Glutamatergic neuron (in vitro differentiated cells): ENCODE results near the gene RBFOX2. TPM values are rescaled to one million over a fixed set of nuclear protein-coding genes. Genes with fewer than 3 reads are reported as not detected.

Experiments used
- DNase-seq: peaks from one replicate; pipeline ENCODE4 v3.0.0; 2022
- H3K27ac Mint-ChIP-seq: one replicate; pipeline ENCODE4 v1.8.0; 2020; ENCODE audit warnings: mild to moderate bottlenecking, mixed read lengths, inconsistent platforms; ENCODE audit not compliant: unreplicated experiment
- H3K27me3 Mint-ChIP-seq: one replicate; pipeline ENCODE4 v1.8.0; 2020; ENCODE audit warnings: mild to moderate bottlenecking, moderate library complexity, mixed read lengths, inconsistent platforms; ENCODE audit not compliant: unreplicated experiment
- H3K36me3 Mint-ChIP-seq: one replicate; pipeline ENCODE4 v1.8.0; 2020; ENCODE audit warnings: mild to moderate bottlenecking, mixed read lengths, inconsistent platforms; ENCODE audit not compliant: unreplicated experiment
- H3K4me1 Mint-ChIP-seq: one replicate; pipeline ENCODE4 v1.8.0; 2020; ENCODE audit warnings: mild to moderate bottlenecking, low read depth, mixed read lengths, inconsistent platforms; ENCODE audit not compliant: unreplicated experiment
- H3K4me3 Mint-ChIP-seq: one replicate; pipeline ENCODE4 v1.8.0; 2020; ENCODE audit warnings: mild to moderate bottlenecking, mixed read lengths, inconsistent platforms; ENCODE audit not compliant: unreplicated experiment
- H3K9me3 Mint-ChIP-seq: one replicate; pipeline ENCODE4 v1.8.0; 2020; ENCODE audit warnings: mild to moderate bottlenecking, moderate library complexity, mixed read lengths, inconsistent platforms; ENCODE audit not compliant: unreplicated experiment
- CTCF ChIP-seq: fragments of 200-600 bp; sonication (generic); IDR thresholded peaks from one replicate; pipeline ENCODE4 v1.5.0; 2021; ENCODE audit not compliant: partially characterized antibody, unreplicated experiment
- total RNA-seq: library from RNA; stranded (reverse); fragmentation: NEBNext Ultra II Directional; extraction: Animal tissue kit (Norgen Biotek cat#: 25700); gene quantifications from one replicate; pipeline ENCODE4 v1.2.1, GENCODE V29; 2021; ENCODE audit not compliant: unreplicated experiment

Gene RBFOX2
- total RNA-seq, 1 donor from 2014 or later: 380 TPM

DNA sequence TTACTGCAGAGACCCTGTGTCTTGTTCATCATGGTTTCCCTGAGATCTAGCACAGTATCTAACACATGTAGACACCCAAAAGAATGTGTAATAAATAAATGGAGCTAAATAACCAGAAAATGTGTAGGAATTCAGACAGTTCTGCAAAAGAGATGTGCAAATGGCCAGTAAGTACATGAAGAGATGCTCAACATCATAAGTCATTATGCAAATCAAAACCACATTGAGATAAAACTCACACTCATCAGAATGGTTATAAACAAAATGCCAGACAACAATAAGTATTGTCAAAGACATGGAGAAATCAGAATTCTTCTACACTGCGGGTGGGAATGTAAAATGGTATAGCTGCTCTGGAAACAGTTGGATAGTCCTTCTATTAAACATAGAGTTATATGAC, 88.5 kb downstream of the RBFOX2 start:
- TF ChIP-seq CTCF: no peak
- Mint-ChIP-seq H3K9me3 (no peaks in the 10 kb centered on the region), H3K36me3 (no peaks in the 10 kb centered on the region)

DNA sequence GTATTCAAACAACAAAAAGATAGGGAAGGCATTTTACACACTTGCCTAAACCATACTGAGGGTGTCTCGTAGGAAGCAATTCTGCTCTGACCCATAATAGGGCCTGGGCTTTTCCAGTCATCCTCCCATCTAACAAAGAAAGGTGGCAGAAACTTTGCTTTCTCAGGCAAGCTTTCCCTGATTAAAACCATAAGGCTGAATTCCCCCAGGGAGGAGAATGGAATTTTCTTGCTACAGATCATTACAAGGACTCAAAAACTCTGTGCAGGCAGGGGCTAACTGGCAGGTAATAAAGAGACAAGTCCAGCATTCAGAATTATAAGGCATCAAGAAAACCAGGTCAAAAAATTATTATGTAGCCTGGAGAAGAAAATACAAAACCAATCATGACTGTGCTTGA, 90.4 kb downstream of the RBFOX2 start:
- Mint-ChIP-seq H3K36me3 (no peaks in the 10 kb centered on the region), H3K27ac (no peak overlapping the region)

More for the DNA sequence above, 88.5 kb downstream of the RBFOX2 start:
- no peak overlapping the region for H3K27ac Mint-ChIP-seq
- no peak for DNase-seq
- H3K27me3 Mint-ChIP-seq: no peaks in the 10 kb centered on the region
- H3K4me3 Mint-ChIP-seq: no peak overlapping the region
- H3K4me1 Mint-ChIP-seq: peaks cover 6% of the 10 kb centered on the region

DNA sequence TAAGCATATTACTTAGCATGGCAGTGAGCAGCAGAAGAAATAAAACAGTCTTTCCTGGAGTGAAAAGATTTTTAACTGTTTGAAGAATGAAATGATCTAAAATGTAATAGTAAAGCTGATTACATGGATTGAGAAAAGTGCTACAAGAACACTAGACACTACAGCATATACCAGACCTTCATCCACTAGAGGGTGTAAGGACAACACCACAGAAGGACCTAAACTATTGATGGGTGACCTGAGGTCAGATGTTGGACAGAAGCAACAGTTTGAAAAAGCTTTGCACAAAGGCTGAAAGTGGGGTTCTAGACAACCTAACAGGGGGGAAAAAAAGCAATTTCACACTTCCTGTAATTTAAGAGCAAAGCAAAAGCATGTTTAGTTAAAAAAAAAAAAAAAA, 97.7 kb downstream of the RBFOX2 start:
- no peak for DNase-seq
- no peak overlapping the region for H3K4me3 Mint-ChIP-seq
- TF ChIP-seq CTCF: peak; percentile 39
- H3K9me3 Mint-ChIP-seq: no peaks in the 10 kb centered on the region
- H3K27me3 Mint-ChIP-seq: no peaks in the 10 kb centered on the region
- H3K4me1 Mint-ChIP-seq: peaks cover 5% of the 10 kb centered on the region
- no peaks in the 10 kb centered on the region for H3K36me3 Mint-ChIP-seq
- no peak overlapping the region for H3K27ac Mint-ChIP-seq

More for the DNA sequence above, 90.4 kb downstream of the RBFOX2 start:
- no peaks in the 10 kb centered on the region for H3K9me3 Mint-ChIP-seq
- H3K4me1 Mint-ChIP-seq: peaks cover 6% of the 10 kb centered on the region
- H3K27me3 Mint-ChIP-seq: no peaks in the 10 kb centered on the region
- H3K4me3 Mint-ChIP-seq: no peak overlapping the region
- no peak for DNase-seq
- no peak for TF ChIP-seq CTCF

GRCh38 chr22:35928285-35928798, 100.3 kb downstream of the RBFOX2 start:
- DNase-seq: no peak
- Mint-ChIP-seq H3K9me3 (no peaks in the 10 kb centered on the region), H3K4me1 (peaks cover 5% of the 10 kb centered on the region), H3K27me3 (no peaks in the 10 kb centered on the region), H3K27ac (no peak overlapping the region), H3K36me3 (no peaks in the 10 kb centered on the region), H3K4me3 (no peak overlapping the region)
- no peak for TF ChIP-seq CTCF

DNA sequence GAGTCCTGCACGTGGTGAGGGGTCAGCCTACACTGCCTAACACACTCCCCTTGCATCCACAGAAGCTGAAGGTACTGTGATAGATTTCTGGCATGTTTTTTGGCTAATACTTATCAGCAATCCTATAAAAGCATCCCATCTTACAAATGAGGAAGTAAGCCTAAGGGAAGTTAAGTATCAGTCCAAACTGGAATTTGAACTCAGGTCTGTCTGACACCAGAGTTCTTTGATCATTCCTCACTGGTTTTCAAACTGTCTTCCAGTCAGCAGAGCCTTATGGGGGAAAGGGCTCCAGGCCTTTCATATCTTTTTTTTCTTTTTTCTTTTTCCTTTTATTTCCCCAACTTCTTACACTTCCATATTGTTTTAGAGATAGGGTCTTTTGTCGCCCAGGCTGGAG, 105.6 kb downstream of the RBFOX2 start:
- Mint-ChIP-seq H3K27ac (no peak overlapping the region), H3K9me3 (peaks cover 6% of the 10 kb centered on the region), H3K27me3 (no peaks in the 10 kb centered on the region), H3K4me1 (peaks cover 14% of the 10 kb centered on the region), H3K4me3 (no peak overlapping the region), H3K36me3 (no peaks in the 10 kb centered on the region)
- no peak for DNase-seq
- no peak for TF ChIP-seq CTCF
